Activated CD4-positive, alpha-beta T cell treated with anti-CD3 and anti-CD28 coated beads, Interleukin-2, amount 10 ng/mL, durations not matched to agents 24 days and 14 days (primary cell): ENCODE data around the gene TDO2. TPM values are rescaled to one million over a fixed set of nuclear protein-coding genes. Genes with fewer than 3 reads are reported as not detected.
"Not testable (repeated sequence)": the region's sequence is repeated elsewhere in the genome, so short reads cannot be mapped to it uniquely, and the experiment has no call there.

ENCODE experiments used
- DNase-seq: peaks from one replicate; pipeline ENCODE4 v3.0.0; 2022
- H3K27ac Mint-ChIP-seq: one replicate; pipeline ENCODE4 v1.8.0; 2022; ENCODE audit warnings: mild to moderate bottlenecking, mixed read lengths
- H3K27me3 Mint-ChIP-seq: one replicate; pipeline ENCODE4 v1.8.0; 2022; ENCODE audit warnings: mixed read lengths
- H3K36me3 Mint-ChIP-seq: one replicate; pipeline ENCODE4 v1.8.0; 2022; ENCODE audit warnings: low read depth, mild to moderate bottlenecking, mixed read lengths
- H3K4me1 Mint-ChIP-seq: one replicate; pipeline ENCODE4 v1.8.0; 2021; ENCODE audit warnings: mixed read lengths
- H3K4me3 Mint-ChIP-seq: one replicate; pipeline ENCODE4 v1.8.0; 2022; ENCODE audit warnings: mild to moderate bottlenecking, moderate library complexity, mixed read lengths
- H3K9me3 Mint-ChIP-seq: one replicate; pipeline ENCODE4 v1.8.0; 2021; ENCODE audit warnings: mixed read lengths
- intact Hi-C: fragments of 100-400 bp; cut with micrococcal nuclease; formaldehyde crosslinking; loops from one replicate; pipeline ENCODE4 v1.15.1; 2023
- total RNA-seq: library from RNA; stranded (reverse); gene quantifications from 2 replicates; pipeline ENCODE4 v1.2.3, GENCODE V29; 2022

TDO2 gene
- total RNA-seq, 1 donor from 2014 or later = not detected

GRCh38 chr4:155924637-155925036 is 21.1 kb downstream of the TDO2 start:
- H3K27ac Mint-ChIP-seq = no peak overlapping the region
- no peak overlapping the region for H3K4me3 Mint-ChIP-seq
- no peaks in the 10 kb centered on the region for H3K36me3 Mint-ChIP-seq
- no peak for DNase-seq
- intact Hi-C loops = no loop called here
- no peaks in the 10 kb centered on the region for H3K4me1 Mint-ChIP-seq
- no peaks in the 10 kb centered on the region for H3K9me3 Mint-ChIP-seq
- no peaks in the 10 kb centered on the region for H3K27me3 Mint-ChIP-seq

DNA sequence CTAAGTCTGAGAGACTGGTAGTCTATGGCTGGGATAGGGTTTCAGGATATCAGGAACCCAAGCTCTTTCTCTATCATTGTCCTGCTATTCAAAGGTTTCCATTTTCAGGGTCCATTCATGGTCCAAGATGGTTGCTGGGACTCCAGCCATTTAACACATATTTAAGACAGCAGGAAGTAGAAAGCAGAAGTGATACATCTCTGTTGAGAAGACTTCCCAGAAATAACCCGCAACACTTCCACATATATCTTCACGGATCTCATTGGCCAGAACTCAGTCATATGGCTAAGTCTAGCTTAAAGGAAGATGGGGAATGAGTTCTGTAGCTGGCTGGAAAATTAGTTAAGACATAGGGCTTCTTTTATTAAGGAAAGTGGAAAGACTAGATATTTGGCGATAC is 26.3 kb downstream of the TDO2 start:
- intact Hi-C loops = no loop called here
- no peak overlapping the region for H3K4me3 Mint-ChIP-seq

DNA sequence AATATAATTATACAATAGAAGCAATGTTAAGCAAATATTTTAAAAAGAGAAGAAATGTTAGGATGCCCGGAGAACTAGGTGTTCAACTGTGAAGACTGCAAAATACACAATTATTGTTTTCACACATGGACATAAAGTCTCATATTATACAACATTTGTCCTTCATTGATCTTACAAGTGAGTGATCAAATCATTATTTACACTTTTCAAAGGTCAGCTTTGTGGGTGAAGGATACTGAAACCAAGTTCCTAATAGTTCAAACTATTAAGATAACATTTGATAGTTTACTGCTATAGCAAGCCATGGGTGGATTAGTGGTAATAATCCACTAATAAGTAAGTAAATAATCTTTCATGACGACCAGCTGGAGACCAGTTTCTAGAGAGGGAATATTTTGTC is 26.8 kb downstream of the TDO2 start:
- Mint-ChIP-seq H3K4me3 (no peak overlapping the region), H3K4me1 (no peaks in the 10 kb centered on the region), H3K9me3 (no peaks in the 10 kb centered on the region), H3K27me3 (no peaks in the 10 kb centered on the region), H3K27ac (no peak overlapping the region), H3K36me3 (no peaks in the 10 kb centered on the region)
- intact Hi-C loops = no loop called here
- DNase-seq = no peak

More for the DNA sequence above, 26.3 kb downstream of the TDO2 start:
- Mint-ChIP-seq H3K4me1 (no peaks in the 10 kb centered on the region), H3K27ac (no peak overlapping the region), H3K36me3 (no peaks in the 10 kb centered on the region), H3K9me3 (no peaks in the 10 kb centered on the region), H3K27me3 (no peaks in the 10 kb centered on the region)
- DNase-seq = no peak

GRCh38 chr4:155931634-155932033 is 28.1 kb downstream of the TDO2 start:
- H3K27me3 Mint-ChIP-seq = no peaks in the 10 kb centered on the region
- no peaks in the 10 kb centered on the region for H3K4me1 Mint-ChIP-seq
- no peak for DNase-seq
- H3K36me3 Mint-ChIP-seq = no peaks in the 10 kb centered on the region
- H3K9me3 Mint-ChIP-seq = no peaks in the 10 kb centered on the region
- no peak overlapping the region for H3K4me3 Mint-ChIP-seq
- intact Hi-C loops = no loop called here
- H3K27ac Mint-ChIP-seq = no peak overlapping the region

GRCh38 chr4:155934634-155935033 is 31.1 kb downstream of the TDO2 start:
- H3K4me3 Mint-ChIP-seq, H3K27ac Mint-ChIP-seq, DNase-seq, H3K4me1 Mint-ChIP-seq, H3K27me3 Mint-ChIP-seq, H3K36me3 Mint-ChIP-seq, H3K9me3 Mint-ChIP-seq, intact Hi-C loops: not testable (repeated sequence)

DNA sequence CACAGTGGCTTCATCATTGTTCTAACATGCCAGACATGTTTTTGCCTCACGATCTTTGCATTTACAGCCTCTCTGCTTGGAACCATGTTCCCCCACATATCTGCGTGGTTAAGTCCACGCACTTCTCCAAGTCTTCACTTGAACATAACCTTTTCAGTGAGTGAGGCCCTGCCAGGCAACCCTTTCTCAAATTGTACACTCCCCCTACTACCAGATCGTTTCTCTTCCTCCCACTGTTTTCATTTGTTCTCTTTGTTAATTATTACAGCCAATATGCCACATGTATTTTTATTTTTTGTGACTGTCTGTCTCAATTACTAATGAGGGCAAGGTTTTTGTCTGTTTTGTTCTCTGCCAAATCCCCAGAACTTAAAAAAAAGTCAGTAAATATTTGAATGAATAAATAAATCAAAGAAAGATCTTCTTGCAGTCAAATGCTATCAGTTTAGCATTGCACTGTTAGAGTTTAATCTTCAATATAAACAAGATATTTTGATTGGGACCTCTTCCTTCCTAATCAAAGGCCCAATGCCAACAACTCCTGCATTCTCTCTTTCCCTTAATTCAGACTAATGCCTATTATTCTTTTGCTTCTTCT is 32.0 kb downstream of the TDO2 start:
- Mint-ChIP-seq H3K27ac (no peak overlapping the region), H3K36me3 (no peaks in the 10 kb centered on the region), H3K9me3 (no peaks in the 10 kb centered on the region), H3K27me3 (no peaks in the 10 kb centered on the region), H3K4me3 (no peak overlapping the region), H3K4me1 (no peaks in the 10 kb centered on the region)
- DNase-seq = no peak
- intact Hi-C loops = no loop called here

DNA sequence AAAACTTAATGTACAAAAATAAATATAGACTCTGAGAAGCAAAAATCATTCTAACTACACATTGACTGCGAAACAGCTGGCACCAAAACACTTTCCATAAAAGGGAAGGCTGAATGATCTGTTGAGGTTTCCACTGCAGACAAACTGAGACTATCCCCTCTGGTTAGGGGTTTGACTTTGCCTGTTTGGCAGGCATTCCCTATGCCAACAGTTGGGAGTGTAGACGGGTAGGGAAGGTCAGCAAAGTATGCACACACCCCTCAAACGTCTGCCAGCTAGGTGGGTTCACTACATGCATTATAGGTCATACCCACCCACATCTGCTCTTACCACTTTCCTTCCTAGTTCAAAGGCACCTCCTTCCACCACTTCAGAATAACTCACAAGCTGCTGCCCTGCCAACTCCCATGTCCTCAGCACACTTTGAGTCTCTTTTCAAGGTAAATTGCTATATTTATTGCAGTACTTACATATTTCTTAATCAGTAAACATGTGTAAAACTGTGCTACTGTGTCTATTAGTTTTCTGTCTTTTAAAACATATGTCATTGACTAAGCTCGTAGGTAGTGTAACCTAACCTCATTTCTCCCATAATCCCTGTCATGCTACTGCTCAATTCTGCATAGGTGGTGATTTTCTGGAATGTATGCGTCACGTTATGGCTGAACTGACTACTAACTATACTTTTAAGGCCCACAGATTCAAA is 37.7 kb downstream of the TDO2 start:
- no peaks in the 10 kb centered on the region for H3K9me3 Mint-ChIP-seq
- intact Hi-C loops = no loop called here
- no peak for DNase-seq

GRCh38 chr4:155941820-155942219 is 38.3 kb downstream of the TDO2 start:
- H3K36me3 Mint-ChIP-seq = no peaks in the 10 kb centered on the region
- no peaks in the 10 kb centered on the region for H3K4me1 Mint-ChIP-seq
- no peak overlapping the region for H3K4me3 Mint-ChIP-seq
- H3K27me3 Mint-ChIP-seq = no peaks in the 10 kb centered on the region
- H3K27ac Mint-ChIP-seq = no peak overlapping the region
- intact Hi-C loops = no loop called here
- DNase-seq = no peak
- H3K9me3 Mint-ChIP-seq = no peaks in the 10 kb centered on the region

More for the DNA sequence above, 37.7 kb downstream of the TDO2 start:
- H3K27me3 Mint-ChIP-seq = no peaks in the 10 kb centered on the region
- H3K4me3 Mint-ChIP-seq = no peak overlapping the region
- no peaks in the 10 kb centered on the region for H3K36me3 Mint-ChIP-seq
- H3K4me1 Mint-ChIP-seq = no peaks in the 10 kb centered on the region
- no peak overlapping the region for H3K27ac Mint-ChIP-seq

DNA sequence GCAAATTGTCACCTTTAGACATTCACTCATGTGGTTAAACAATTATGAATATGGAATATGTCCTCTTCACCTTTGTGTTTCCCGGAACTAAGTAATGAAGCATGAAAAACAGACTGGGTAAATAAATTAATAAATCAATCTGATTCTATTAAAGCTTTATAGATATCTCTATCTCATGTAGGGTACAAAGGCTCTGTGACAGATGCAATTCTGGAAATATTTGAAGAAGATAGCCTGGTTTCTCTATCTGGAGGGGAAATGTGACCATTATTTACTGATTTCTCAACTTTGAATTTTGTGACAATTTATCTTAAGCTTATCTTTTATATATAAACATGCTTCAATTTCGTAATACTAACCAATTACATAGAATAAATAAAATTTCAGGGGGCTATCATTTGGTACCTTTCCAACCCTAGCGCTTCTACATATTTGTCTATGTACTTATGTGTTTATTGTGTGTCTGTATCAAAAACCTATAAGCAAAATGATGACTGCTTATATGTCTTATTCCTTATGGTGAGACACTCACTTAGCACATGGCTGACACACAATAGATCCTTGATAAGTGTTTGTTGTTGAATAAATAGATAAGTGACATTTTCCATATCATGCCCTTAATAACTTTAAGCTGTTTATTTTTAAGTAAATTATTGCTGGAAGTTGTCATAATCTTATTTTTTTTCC is 40.3 kb downstream of the TDO2 start:
- intact Hi-C loops = no loop called here
- Mint-ChIP-seq H3K36me3 (no peaks in the 10 kb centered on the region), H3K4me1 (no peaks in the 10 kb centered on the region), H3K27ac (no peak overlapping the region), H3K27me3 (no peaks in the 10 kb centered on the region), H3K9me3 (no peaks in the 10 kb centered on the region), H3K4me3 (no peak overlapping the region)
- DNase-seq = no peak

- DNase-seq = no peak
- Mint-ChIP-seq H3K4me3 (no peak overlapping the region), H3K27me3 (no peaks in the 10 kb centered on the region), H3K4me1 (no peaks in the 10 kb centered on the region), H3K27ac (no peak overlapping the region), H3K9me3 (no peaks in the 10 kb centered on the region), H3K36me3 (no peaks in the 10 kb centered on the region)
- intact Hi-C loops = no loop called here
These were observed 41.0 kb downstream of the TDO2 start for GRCh38 chr4:155944516-155944915.

GRCh38 chr4:155946486-155946885 is 43.0 kb downstream of the TDO2 start:
- no peaks in the 10 kb centered on the region for H3K27me3 Mint-ChIP-seq
- H3K27ac Mint-ChIP-seq = no peak overlapping the region
- no peaks in the 10 kb centered on the region for H3K9me3 Mint-ChIP-seq
- no peak for DNase-seq
- no peaks in the 10 kb centered on the region for H3K4me1 Mint-ChIP-seq
- no peaks in the 10 kb centered on the region for H3K36me3 Mint-ChIP-seq
- H3K4me3 Mint-ChIP-seq = no peak overlapping the region
- intact Hi-C loops = no loop called here

DNA sequence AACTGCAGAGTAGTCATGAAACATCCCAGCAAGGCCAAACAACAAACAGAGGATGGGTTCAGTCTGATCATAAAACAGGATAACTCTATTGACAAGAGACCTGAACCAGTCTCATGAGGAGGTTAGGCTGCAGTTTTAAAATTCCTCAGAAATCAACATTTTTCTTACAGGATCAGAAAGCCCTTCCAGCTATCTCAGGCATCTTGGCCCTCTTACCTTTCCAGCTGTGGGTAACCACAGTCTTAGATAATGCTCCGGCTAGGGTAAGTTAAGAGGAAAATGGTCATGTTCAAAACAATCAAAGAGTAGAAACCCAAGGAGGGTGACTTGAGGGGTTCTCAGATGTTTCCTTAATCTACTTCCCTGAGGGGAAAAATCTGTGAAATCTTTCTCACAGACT is 45.0 kb downstream of the TDO2 start:
- no peaks in the 10 kb centered on the region for H3K27me3 Mint-ChIP-seq
- no peak overlapping the region for H3K4me3 Mint-ChIP-seq
- no peaks in the 10 kb centered on the region for H3K9me3 Mint-ChIP-seq
- H3K27ac Mint-ChIP-seq = no peak overlapping the region
- no peak for DNase-seq
- H3K4me1 Mint-ChIP-seq = peaks cover 7% of the 10 kb centered on the region
- H3K36me3 Mint-ChIP-seq = no peaks in the 10 kb centered on the region
- intact Hi-C loops = no loop called here

- H3K36me3 Mint-ChIP-seq = no peaks in the 10 kb centered on the region
- no peak for DNase-seq
- H3K4me1 Mint-ChIP-seq = peaks cover 11% of the 10 kb centered on the region
- H3K9me3 Mint-ChIP-seq = peaks cover 3% of the 10 kb centered on the region
- intact Hi-C loops = loop anchor here (5.0 kb wide), 2 partner anchors 573 to 1398 kb away; partner anchors contain the start of genes MAP9 and PLRG1
- H3K4me3 Mint-ChIP-seq = no peak overlapping the region
- no peak overlapping the region for H3K27ac Mint-ChIP-seq
- H3K27me3 Mint-ChIP-seq = no peaks in the 10 kb centered on the region
These were observed 47.0 kb downstream of the TDO2 start for GRCh38 chr4:155950461-155950860.

DNA sequence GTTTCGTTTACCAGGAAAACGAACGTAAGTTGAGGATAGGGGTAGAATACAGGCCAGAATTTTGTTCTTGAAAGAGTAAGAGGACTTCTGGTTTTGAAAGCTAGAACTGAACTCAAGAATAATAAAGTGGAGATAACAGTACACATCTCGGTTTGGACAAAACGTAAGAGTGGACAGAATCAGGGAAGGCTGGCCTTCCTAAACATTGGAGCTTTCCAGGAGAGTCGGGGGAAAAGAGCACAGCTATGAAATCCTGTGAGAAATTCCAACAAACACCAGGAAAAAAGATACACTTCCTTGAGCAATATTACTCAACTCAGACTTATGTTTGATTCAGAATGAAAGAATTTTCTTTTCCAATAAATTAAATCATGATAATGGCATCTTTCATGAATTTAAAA is 49.0 kb downstream of the TDO2 start:
- Mint-ChIP-seq H3K27me3 (no peaks in the 10 kb centered on the region), H3K4me1 (peaks cover 11% of the 10 kb centered on the region)

More for the DNA sequence above, 49.0 kb downstream of the TDO2 start:
- DNase-seq = no peak
- peaks cover 3% of the 10 kb centered on the region for H3K9me3 Mint-ChIP-seq
- intact Hi-C loops = loop anchor here (5.0 kb wide), 2 partner anchors 575 to 1400 kb away; partner anchors contain the start of genes MAP9 and PLRG1
- no peaks in the 10 kb centered on the region for H3K36me3 Mint-ChIP-seq
- H3K4me3 Mint-ChIP-seq = peak overlapping the region; percentile 39
- no peak overlapping the region for H3K27ac Mint-ChIP-seq
